PC-3 (cell line): ENCODE data around the gene WFDC5. TPM values are rescaled to one million over a fixed set of nuclear protein-coding genes. Genes with fewer than 3 reads are reported as not detected.

Source experiments
- ATAC-seq: fragments of 200-7000 bp; cut with Tn5 transposase; 2 replicates; pipeline ENCODE4 v1.9.1; 2020; ENCODE audit warnings: mild to moderate bottlenecking, moderate library complexity
- BruUV-seq: library from RNA; stranded (reverse); fragments of 400-500 nt; replicated peaks from 2 replicates; lab custom pipeline; 2021; lab: Mats Ljungman, UMichigan
- CTCF ChIA-PET: fragments of 300-600 bp; sonication (Branson Sonifier 250); formaldehyde crosslinking; loops from one replicate; lab custom pipeline; 2022; ENCODE audit warnings: antibody characterized with exemption; lab: Charles Lee
- POLR2A ChIA-PET: fragments of 300-600 bp; sonication (Branson Sonifier 250); formaldehyde crosslinking; loops from one replicate; lab custom pipeline; 2022; ENCODE audit warnings: antibody characterized with exemption; ENCODE audit not compliant: unreplicated experiment; lab: Charles Lee
- DNase-seq: peaks from one replicate; pipeline ENCODE4 v3.0.0-alpha.2; 2015
- H2AFZ ChIP-seq: fragments of 300-600 bp; sonication (generic); 2 replicates; pipeline ENCODE4 v1.6.0; 2016; ENCODE audit warnings: antibody characterized with exemption, low read length
- H3F3A ChIP-seq: fragments of 300-600 bp; sonication (generic); one replicate; pipeline ENCODE4 v1.6.0; 2017; ENCODE audit warnings: antibody characterized with exemption, low read length, control low read depth, mild to moderate bottlenecking; ENCODE audit not compliant: unreplicated experiment
- H3K27ac ChIP-seq: fragments of 300-600 bp; sonication (generic); 2 replicates; pipeline ENCODE4 v1.5.1; 2016; ENCODE audit warnings: mild to moderate bottlenecking, low read length
- H3K27me3 ChIP-seq: fragments of 300-600 bp; sonication (generic); 2 replicates; pipeline ENCODE4 v1.6.1; 2016; ENCODE audit warnings: low read length, mixed read lengths
- H3K36me3 ChIP-seq: fragments of 300-600 bp; sonication (generic); 2 replicates; pipeline ENCODE4 v1.6.1; 2016; ENCODE audit warnings: low read depth, mixed run types, low read length, mixed read lengths
- H3K4me1 ChIP-seq: fragments of 300-600 bp; sonication (generic); 2 replicates; pipeline ENCODE4 v1.5.1; 2016; ENCODE audit warnings: low read length; ENCODE audit not compliant: insufficient read depth
- H3K4me2 ChIP-seq: fragments of 300-600 bp; sonication (generic); 2 replicates; pipeline ENCODE4 v1.6.0; 2016; ENCODE audit warnings: low read length
- H3K4me3 ChIP-seq: fragments of 300-600 bp; sonication (generic); 2 replicates; pipeline ENCODE4 v1.5.1; 2016; ENCODE audit warnings: mild to moderate bottlenecking, low read length, mixed read lengths
- H3K79me2 ChIP-seq: fragments of 300-600 bp; sonication (generic); 2 replicates; pipeline ENCODE4 v1.6.1; 2017; ENCODE audit warnings: low read length, mixed read lengths
- H3K9ac ChIP-seq: fragments of 300-600 bp; sonication (generic); 2 replicates; pipeline ENCODE4 v1.6.0; 2016; ENCODE audit warnings: mild to moderate bottlenecking, low read length
- H3K9me2 ChIP-seq: fragments of 300-600 bp; sonication (generic); replicated peaks from 2 replicates; pipeline ENCODE4 v1.6.1; 2016; ENCODE audit warnings: mixed run types, low read length, mixed read lengths
- H3K9me3 ChIP-seq: fragments of 300-600 bp; sonication (generic); 2 replicates; pipeline ENCODE4 v1.6.1; 2016; ENCODE audit warnings: low read length, mixed read lengths
- H4K20me1 ChIP-seq: fragments of 300-600 bp; sonication (generic); 2 replicates; pipeline ENCODE4 v1.6.1; 2016; ENCODE audit warnings: low read length, mixed read lengths
- EZH2 ChIP-seq: fragments of 300-600 bp; sonication (generic); IDR thresholded peaks from one replicate; pipeline ENCODE4 v1.6.1; 2017; ENCODE audit warnings: antibody characterized with exemption, mild to moderate bottlenecking, low read length; ENCODE audit not compliant: unreplicated experiment
- EZH2phosphoT487 ChIP-seq: fragments of 300-600 bp; sonication (generic); IDR thresholded peaks from 2 replicates; pipeline ENCODE4 v1.6.1; 2018; ENCODE audit warnings: mild to moderate bottlenecking, antibody characterized with exemption, low read length, borderline replicate concordance
- intact Hi-C: fragments of 100-400 bp; cut with micrococcal nuclease; formaldehyde crosslinking; loops from 2 replicates; pipeline ENCODE4 v1.9.0; 2023
- total RNA-seq: library from RNA; depleted of rRNA; stranded (reverse); fragments of >200 nt; gene quantifications from 2 replicates; pipeline ENCODE4 v1.2.3, GENCODE V29; 2014
- TF ChIP-seq, protein P1 (sequence below): fragments of 300-600 bp; sonication (generic); conservative IDR thresholded peaks from 2 replicates; pipeline ENCODE4 v1.5.1; 2017; ENCODE audit warnings: antibody characterized with exemption, low read depth, mild to moderate bottlenecking, low read length

The WFDC5 gene
- total RNA-seq, 1 experiment from 2014 or later, result not detected

- TF ChIP-seq EZH2phosphoT487 (no peak), EZH2 (no peak)
- TF ChIP-seq, protein P1, sequence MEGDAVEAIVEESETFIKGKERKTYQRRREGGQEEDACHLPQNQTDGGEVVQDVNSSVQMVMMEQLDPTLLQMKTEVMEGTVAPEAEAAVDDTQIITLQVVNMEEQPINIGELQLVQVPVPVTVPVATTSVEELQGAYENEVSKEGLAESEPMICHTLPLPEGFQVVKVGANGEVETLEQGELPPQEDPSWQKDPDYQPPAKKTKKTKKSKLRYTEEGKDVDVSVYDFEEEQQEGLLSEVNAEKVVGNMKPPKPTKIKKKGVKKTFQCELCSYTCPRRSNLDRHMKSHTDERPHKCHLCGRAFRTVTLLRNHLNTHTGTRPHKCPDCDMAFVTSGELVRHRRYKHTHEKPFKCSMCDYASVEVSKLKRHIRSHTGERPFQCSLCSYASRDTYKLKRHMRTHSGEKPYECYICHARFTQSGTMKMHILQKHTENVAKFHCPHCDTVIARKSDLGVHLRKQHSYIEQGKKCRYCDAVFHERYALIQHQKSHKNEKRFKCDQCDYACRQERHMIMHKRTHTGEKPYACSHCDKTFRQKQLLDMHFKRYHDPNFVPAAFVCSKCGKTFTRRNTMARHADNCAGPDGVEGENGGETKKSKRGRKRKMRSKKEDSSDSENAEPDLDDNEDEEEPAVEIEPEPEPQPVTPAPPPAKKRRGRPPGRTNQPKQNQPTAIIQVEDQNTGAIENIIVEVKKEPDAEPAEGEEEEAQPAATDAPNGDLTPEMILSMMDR, result no peak
- Histone ChIP-seq H3K27me3 (no peaks in the 10 kb centered on the region), H4K20me1 (no peaks in the 10 kb centered on the region), H2AFZ (no peak overlapping the region), H3K9me2 (no peaks in the 10 kb centered on the region), H3K4me2 (no peak overlapping the region; the same call in 1 of the 2 replicates), H3K27ac (no peak overlapping the region), H3K9ac (no peak overlapping the region), H3K79me2 (no peaks in the 10 kb centered on the region), H3K9me3 (no peaks in the 10 kb centered on the region), H3K4me1 (peaks cover 10% of the 10 kb centered on the region; the same call in 1 of the 2 replicates), H3F3A (no peaks in the 10 kb centered on the region), H3K4me3 (no peak overlapping the region), H3K36me3 (no peaks in the 10 kb centered on the region)
- ChIA-PET CTCF (interaction anchor here (0.6 to 1.3 kb wide), 2 partner anchors 10 to 17 kb away, joined by 4 to 5 read pairs; no protein-coding TSS in a partner anchor), POLR2A (no interaction called here)
- DNase-seq (peak; percentile 77), ATAC-seq (peak; percentile 98)
- no TSS peak for BruUV-seq
- intact Hi-C loops, result no loop called here
Observed at GRCh38 chr20:45128099-45128498, 13.1 kb upstream of the WFDC5 start.

DNA sequence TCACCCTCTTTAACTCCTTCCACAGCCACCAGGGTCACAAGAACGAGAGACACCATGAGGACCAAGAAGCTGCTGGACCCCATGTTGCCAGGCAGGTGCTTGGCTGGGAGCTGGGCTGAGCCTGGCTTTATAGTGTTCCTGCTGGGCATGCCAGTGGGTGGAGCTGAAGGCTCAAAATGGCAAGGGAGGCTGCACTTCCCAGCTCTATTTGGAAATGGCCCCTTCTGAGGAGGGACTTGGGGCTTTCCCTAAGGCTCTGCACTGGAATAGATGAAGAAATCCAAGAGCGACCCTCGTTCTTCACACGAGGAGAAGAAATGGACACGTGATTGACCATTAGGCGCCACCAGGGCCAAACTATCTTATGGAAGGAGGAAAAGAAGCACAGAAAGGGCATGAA lies 9.4 kb upstream of the WFDC5 start, which contains the start of gene WFDC12:
Gene WFDC12 (minus strand): TSS at position 101 of the 400 bp plus-strand sequence. CDS start 18 bp downstream, at position 83.
- H4K20me1 ChIP-seq, result no peaks in the 10 kb centered on the region
- H3K79me2 ChIP-seq, result no peaks in the 10 kb centered on the region
- H3K4me2 ChIP-seq, result no peak within 1 kb of the TSS
- no peak within 1 kb of the TSS for H3K4me3 ChIP-seq
- H3K36me3 ChIP-seq, result no peaks in the 10 kb centered on the region
- no peaks in the 10 kb centered on the region for H3K27me3 ChIP-seq
- no TSS peak for BruUV-seq
- no peak within 1 kb of the TSS for H3K9ac ChIP-seq
- TF ChIP-seq EZH2phosphoT487, result no peak
- TF ChIP-seq, protein P1, result no peak
- no peak for TF ChIP-seq EZH2
- CTCF ChIA-PET, result interaction anchor here (0.8 to 1.0 kb wide), 2 partner anchors 14 to 105 kb away, joined by 4 to 15 read pairs; no protein-coding TSS in a partner anchor
- no peak within 1 kb of the TSS for H3K27ac ChIP-seq
- ATAC-seq (no peak), DNase-seq (no peak)
- no peaks in the 10 kb centered on the region for H3F3A ChIP-seq
- H3K9me3 ChIP-seq, result no peaks in the 10 kb centered on the region
- no peak within 1 kb of the TSS for H2AFZ ChIP-seq
- POLR2A ChIA-PET, result no interaction called here
- no peaks in the 10 kb centered on the region for H3K9me2 ChIP-seq
- intact Hi-C loops, result no loop called here
- H3K4me1 ChIP-seq, result peaks cover 10% of the 10 kb centered on the region; the same call in 1 of the 2 replicates

DNA sequence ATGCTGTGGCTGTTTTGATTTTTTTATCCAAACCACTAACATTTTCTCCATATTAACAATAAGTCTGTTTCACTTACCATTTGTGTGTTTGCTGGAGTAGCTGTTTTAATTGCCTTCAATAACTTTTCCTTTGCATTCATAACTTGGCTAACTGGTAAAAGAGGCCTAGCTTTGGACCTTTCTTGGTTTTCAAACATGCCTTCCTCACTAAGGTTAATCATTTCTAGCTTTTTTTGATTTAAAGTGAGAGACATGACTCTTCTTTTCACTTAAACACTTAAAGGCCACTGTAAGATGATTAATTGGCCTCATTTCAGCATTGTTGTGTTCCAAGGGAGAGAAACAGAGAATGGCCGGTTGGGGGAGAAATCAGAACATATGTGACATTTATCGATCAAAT lies 6.4 kb upstream of the WFDC5 start:
- no peaks in the 10 kb centered on the region for H3K9me2 ChIP-seq
- no peak for ATAC-seq
- H3K27me3 ChIP-seq, result no peaks in the 10 kb centered on the region
- no TSS peak for BruUV-seq
- intact Hi-C loops, result no loop called here
- H4K20me1 ChIP-seq, result no peaks in the 10 kb centered on the region
- no peak overlapping the region for H3K4me3 ChIP-seq
- no peak overlapping the region for H3K4me2 ChIP-seq
- H3F3A ChIP-seq, result no peaks in the 10 kb centered on the region
- no peaks in the 10 kb centered on the region for H3K36me3 ChIP-seq
- no peak for DNase-seq
- no peak overlapping the region for H2AFZ ChIP-seq
- no peaks in the 10 kb centered on the region for H3K9me3 ChIP-seq
- no peaks in the 10 kb centered on the region for H3K79me2 ChIP-seq
- POLR2A ChIA-PET, result no interaction called here
- TF ChIP-seq, protein P1, result no peak
- TF ChIP-seq EZH2phosphoT487, result no peak
- no peak for TF ChIP-seq EZH2
- H3K4me1 ChIP-seq, result no peaks in the 10 kb centered on the region
- CTCF ChIA-PET, result interaction anchor here (0.6 kb wide), 1 partner anchor 210 kb away, joined by 3 read pairs; no protein-coding TSS in a partner anchor
- no peak overlapping the region for H3K9ac ChIP-seq
- H3K27ac ChIP-seq, result no peak overlapping the region
